Mesendoderm (in vitro differentiated cells): Measurements from ENCODE around the gene SERINC4.
"Not testable (repeated sequence)": the region's sequence is repeated elsewhere in the genome, so short reads cannot be mapped to it uniquely, and the experiment has no call there.

ENCODE experiments used
- DNase-seq: peaks from one replicate; pipeline ENCODE4 v3.0.0; 2013
- H2AK5ac ChIP-seq: 2 replicates; pipeline ENCODE4 v1.6.1; 2013; ENCODE audit warnings: low read length, inconsistent platforms
- H2BK120ac ChIP-seq: 2 replicates; pipeline ENCODE4 v1.6.1; 2013; ENCODE audit warnings: low read depth, mild to moderate bottlenecking, low read length, moderate library complexity, mixed read lengths
- H2BK15ac ChIP-seq: replicated peaks from 2 replicates; pipeline ENCODE4 v1.6.1; 2013; ENCODE audit warnings: low read depth, mild to moderate bottlenecking, moderate library complexity
- H2BK5ac ChIP-seq: 2 replicates; pipeline ENCODE4 v1.6.1; 2013; ENCODE audit warnings: low read length, inconsistent platforms
- H3K18ac ChIP-seq: 2 replicates; pipeline ENCODE4 v1.6.1; 2013; ENCODE audit warnings: mild to moderate bottlenecking, low read length, mixed read lengths
- H3K23ac ChIP-seq: one replicate; pipeline ENCODE4 v1.6.1; 2013; ENCODE audit warnings: low read length
- H3K27ac ChIP-seq: 2 replicates; pipeline ENCODE4 v1.5.1; 2013; ENCODE audit warnings: low read depth, mild to moderate bottlenecking, inconsistent platforms, low read length, moderate library complexity
- H3K27me3 ChIP-seq: 2 replicates; pipeline ENCODE4 v1.6.1; 2013; ENCODE audit warnings: low read length, control low read depth, mild to moderate bottlenecking, inconsistent platforms; ENCODE audit not compliant: insufficient read depth, poor library complexity
- H3K36me3 ChIP-seq: 2 replicates; pipeline ENCODE4 v1.6.1; 2013; ENCODE audit warnings: low read length, inconsistent platforms; ENCODE audit not compliant: control insufficient read depth, insufficient read depth
- H3K4ac ChIP-seq: one replicate; pipeline ENCODE4 v1.6.1; 2013; ENCODE audit warnings: low read depth, mild to moderate bottlenecking, low read length, moderate library complexity
- H3K4me1 ChIP-seq: 2 replicates; pipeline ENCODE4 v1.6.1; 2013; ENCODE audit warnings: low read depth, low read length, inconsistent platforms; ENCODE audit not compliant: control insufficient read depth
- H3K4me2 ChIP-seq: 2 replicates; pipeline ENCODE4 v1.6.1; 2013; ENCODE audit warnings: low read length
- H3K4me3 ChIP-seq: 2 replicates; pipeline ENCODE4 v1.5.1; 2013; ENCODE audit warnings: mild to moderate bottlenecking, low read length
- H3K56ac ChIP-seq: one replicate; pipeline ENCODE4 v1.6.1; 2013; ENCODE audit warnings: low read length
- H3K79me1 ChIP-seq: 2 replicates; pipeline ENCODE4 v1.6.1; 2013; ENCODE audit warnings: low read length, inconsistent platforms
- H3K79me2 ChIP-seq: 2 replicates; pipeline ENCODE4 v1.6.1; 2013; ENCODE audit warnings: mild to moderate bottlenecking, low read length; ENCODE audit not compliant: control insufficient read depth, insufficient read depth
- H3K9ac ChIP-seq: 2 replicates; pipeline ENCODE4 v1.6.1; 2013; ENCODE audit warnings: low read length, inconsistent platforms
- H4K5ac ChIP-seq: one replicate; pipeline ENCODE4 v1.6.1; 2013; ENCODE audit warnings: low read length
- H4K8ac ChIP-seq: one replicate; pipeline ENCODE4 v1.6.1; 2013; ENCODE audit warnings: low read depth, mild to moderate bottlenecking, control low read depth, low read length, moderate library complexity
- WGBS: extraction: QIAGEN DNeasy Blood & Tissue Kit; methylation state at CpG from one replicate; pipeline ENCODE4 v1.1.7; 2013; ENCODE audit warnings: low lambda C conversion rate, missing lambda C conversion rate; ENCODE audit not compliant: insufficient coverage; ENCODE audit errors: extremely low coverage; 5-methylcytosine and 5-hydroxymethylcytosine counted together

SERINC4 gene

GRCh38 chr15:43751885-43752284, 48.1 kb downstream of the SERINC4 start:
- no peak overlapping the region for H2BK5ac ChIP-seq
- no peak overlapping the region for H3K4me2 ChIP-seq
- no peak overlapping the region for H4K8ac ChIP-seq
- no peak for DNase-seq
- peaks cover 4% of the 10 kb centered on the region for H3K4me1 ChIP-seq
- WGBS: no CpG with 5 or more reads among the region's 6 CpGs
- no peaks in the 10 kb centered on the region for H3K27me3 ChIP-seq
- H3K79me2 ChIP-seq: peaks cover 68% of the 10 kb centered on the region
- H3K23ac ChIP-seq: no peak overlapping the region
- no peak overlapping the region for H4K5ac ChIP-seq
- no peak overlapping the region for H3K18ac ChIP-seq
- no peak overlapping the region for H3K56ac ChIP-seq
- no peak overlapping the region for H3K4ac ChIP-seq
- H3K79me1 ChIP-seq: peaks cover 8% of the 10 kb centered on the region
- H3K27ac ChIP-seq: no peak overlapping the region
- H2BK15ac ChIP-seq: no peak overlapping the region
- no peak overlapping the region for H2AK5ac ChIP-seq
- no peak overlapping the region for H2BK120ac ChIP-seq
- H3K36me3 ChIP-seq: peaks cover 4% of the 10 kb centered on the region
- H3K4me3 ChIP-seq: no peak overlapping the region
- H3K9ac ChIP-seq: no peak overlapping the region

GRCh38 chr15:43749690-43750345, 50.2 kb downstream of the SERINC4 start:
- no peak overlapping the region for H2BK5ac ChIP-seq

GRCh38 chr15:43748376-43748775, 51.6 kb downstream of the SERINC4 start:
- no peak overlapping the region for H3K27ac ChIP-seq
- DNase-seq: no peak
- H3K18ac ChIP-seq: no peak overlapping the region

More at GRCh38 chr15:43749690-43750345, 50.2 kb downstream of the SERINC4 start:
- Histone ChIP-seq H3K4me2 (no peak overlapping the region), H2AK5ac (no peak overlapping the region), H3K9ac (no peak overlapping the region), H3K56ac (no peak overlapping the region), H3K27me3 (no peaks in the 10 kb centered on the region), H3K79me1 (peaks cover 4% of the 10 kb centered on the region), H2BK120ac (no peak overlapping the region), H3K4me3 (no peak overlapping the region), H3K27ac (no peak overlapping the region), H3K36me3 (no peaks in the 10 kb centered on the region), H2BK15ac (no peak overlapping the region), H3K23ac (no peak overlapping the region), H3K4ac (no peak overlapping the region), H4K5ac (no peak overlapping the region), H3K18ac (no peak overlapping the region), H4K8ac (no peak overlapping the region), H3K4me1 (peaks cover 4% of the 10 kb centered on the region), H3K79me2 (peaks cover 68% of the 10 kb centered on the region)
- DNase-seq: no peak
- no CpG with 5 or more reads among the region's 12 CpGs for WGBS

GRCh38 chr15:43746903-43747309, 53.1 kb downstream of the SERINC4 start:
- Histone ChIP-seq H3K18ac (peak overlapping the region; percentile 97), H3K9ac (peak overlapping the region; percentile 88), H3K27ac (peak overlapping the region; percentile 94), H3K79me2 (peaks cover 47% of the 10 kb centered on the region), H3K4ac (peak overlapping the region; percentile 88), H3K56ac (peak overlapping the region; percentile 92), H3K4me2 (peak overlapping the region; percentile 14), H3K4me3 (peak overlapping the region; percentile 46)
- not testable (repeated sequence) for H3K27me3 ChIP-seq, H3K79me1 ChIP-seq, H3K4me1 ChIP-seq, H3K36me3 ChIP-seq, H2AK5ac ChIP-seq, H4K5ac ChIP-seq, H2BK5ac ChIP-seq, H3K23ac ChIP-seq, H4K8ac ChIP-seq, H2BK120ac ChIP-seq, H2BK15ac ChIP-seq
- DNase-seq: peak; percentile 28
- WGBS: no CpG with 5 or more reads among the region's 12 CpGs

More at GRCh38 chr15:43748376-43748775, 51.6 kb downstream of the SERINC4 start:
- WGBS: no CpG with 5 or more reads among the region's 3 CpGs
- peak overlapping the region; percentile 42 for H3K56ac ChIP-seq
- no peak overlapping the region for H3K4me3 ChIP-seq
- no peak overlapping the region for H2BK15ac ChIP-seq
- no peaks in the 10 kb centered on the region for H3K27me3 ChIP-seq
- no peak overlapping the region for H3K4ac ChIP-seq
- no peak overlapping the region for H3K23ac ChIP-seq
- no peaks in the 10 kb centered on the region for H3K36me3 ChIP-seq
- H3K4me2 ChIP-seq: no peak overlapping the region
- H3K79me2 ChIP-seq: peaks cover 60% of the 10 kb centered on the region
- no peak overlapping the region for H3K9ac ChIP-seq
- H2BK120ac ChIP-seq: no peak overlapping the region
- no peak overlapping the region for H4K5ac ChIP-seq
- no peak overlapping the region for H4K8ac ChIP-seq
- H3K79me1 ChIP-seq: peaks cover 3% of the 10 kb centered on the region
- H2BK5ac ChIP-seq: no peak overlapping the region
- H2AK5ac ChIP-seq: no peak overlapping the region
- peaks cover 4% of the 10 kb centered on the region for H3K4me1 ChIP-seq

- peak within 1 kb of the TSS; percentile 94 for H3K27ac ChIP-seq
Measured at GRCh38 chr15:43746245-43746902, 53.6 kb downstream of the SERINC4 start, which contains the start of gene PDIA3. Gene PDIA3, plus strand, starts transcription at chr15:43746438. Its CDS starts 102 bp downstream, at chr15:43746540.

More at GRCh38 chr15:43746245-43746902, 53.6 kb downstream of the SERINC4 start, which contains the start of gene PDIA3:
- Histone ChIP-seq H3K4me3 (peak within 1 kb of the TSS; percentile 46), H3K56ac (peak within 1 kb of the TSS; percentile 92), H4K8ac (peak within 1 kb of the TSS; percentile 98), H3K4me2 (peak within 1 kb of the TSS; percentile 14), H3K9ac (peak within 1 kb of the TSS; percentile 88), H3K4ac (peak within 1 kb of the TSS; percentile 97), H3K79me2 (peaks cover 41% of the 10 kb centered on the region), H3K18ac (peak within 1 kb of the TSS; percentile 97)
- WGBS: no CpG with 5 or more reads among the region's 84 CpGs
- H2BK5ac ChIP-seq, H3K4me1 ChIP-seq, H2AK5ac ChIP-seq, H3K27me3 ChIP-seq, H3K23ac ChIP-seq, H3K36me3 ChIP-seq, H3K79me1 ChIP-seq, H2BK120ac ChIP-seq, H2BK15ac ChIP-seq, H4K5ac ChIP-seq: not testable (repeated sequence)
- peak; percentile 97 for DNase-seq
